Measurements from ENCODE around the gene SLC17A5.
"Not testable (repeated sequence)": the region's sequence is repeated elsewhere in the genome, so short reads cannot be mapped to it uniquely, and the experiment has no call there.

The SLC17A5 gene, protein sequence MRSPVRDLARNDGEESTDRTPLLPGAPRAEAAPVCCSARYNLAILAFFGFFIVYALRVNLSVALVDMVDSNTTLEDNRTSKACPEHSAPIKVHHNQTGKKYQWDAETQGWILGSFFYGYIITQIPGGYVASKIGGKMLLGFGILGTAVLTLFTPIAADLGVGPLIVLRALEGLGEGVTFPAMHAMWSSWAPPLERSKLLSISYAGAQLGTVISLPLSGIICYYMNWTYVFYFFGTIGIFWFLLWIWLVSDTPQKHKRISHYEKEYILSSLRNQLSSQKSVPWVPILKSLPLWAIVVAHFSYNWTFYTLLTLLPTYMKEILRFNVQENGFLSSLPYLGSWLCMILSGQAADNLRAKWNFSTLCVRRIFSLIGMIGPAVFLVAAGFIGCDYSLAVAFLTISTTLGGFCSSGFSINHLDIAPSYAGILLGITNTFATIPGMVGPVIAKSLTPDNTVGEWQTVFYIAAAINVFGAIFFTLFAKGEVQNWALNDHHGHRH

DNA sequence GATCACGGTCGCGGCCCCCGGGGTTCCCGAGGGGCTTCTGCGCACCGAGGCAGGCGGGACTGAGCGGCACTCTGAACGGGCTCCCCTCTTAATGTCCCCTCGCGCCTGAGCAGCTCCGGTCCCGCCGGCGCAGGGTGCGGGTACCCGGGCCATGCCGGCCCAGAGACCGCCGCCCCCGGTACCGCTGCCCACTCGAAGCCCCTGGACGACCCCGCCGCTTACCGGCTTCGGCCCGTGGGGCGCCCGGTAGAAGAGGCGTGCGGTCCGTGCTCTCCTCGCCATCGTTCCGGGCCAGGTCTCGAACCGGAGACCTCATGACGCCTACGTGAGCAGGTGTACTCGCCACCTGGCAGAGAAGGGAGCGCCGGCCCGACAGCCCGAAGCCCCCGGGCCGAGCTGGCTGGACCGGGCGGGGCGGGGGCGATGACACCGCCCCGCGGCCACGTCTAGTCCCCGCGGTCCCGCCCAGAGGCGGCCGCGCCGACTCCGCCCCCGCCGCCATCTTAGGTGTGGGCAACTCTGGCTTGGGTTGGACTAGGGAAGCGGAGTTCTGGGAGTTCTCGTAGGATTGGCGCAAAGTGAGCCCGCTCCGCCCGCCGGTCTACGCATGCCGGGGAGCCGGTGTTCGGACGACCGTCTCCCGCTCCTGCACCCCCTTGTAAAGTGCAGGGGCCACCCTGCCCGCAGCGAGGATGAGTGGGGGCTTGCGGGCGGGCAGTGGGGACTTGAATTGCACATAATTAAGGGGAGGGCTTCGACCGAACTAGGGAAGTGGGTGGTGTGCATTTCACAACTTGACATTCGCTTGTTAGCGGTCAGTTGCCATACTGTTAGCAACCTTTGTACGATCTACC, at the start of gene SLC17A5:
Gene SLC17A5, minus strand, starts transcription at position 422 of the 854 bp plus-strand sequence. Its CDS starts 106 bp downstream, at position 316.
- intact Hi-C loops (cut with DNase I): loop anchor here (1.0 kb wide), 1 partner anchor 132 kb away; the partner anchor contains the start of gene EEF1A1
- peak; percentile 90 to 98 (median 94) for DNase-seq

DNA sequence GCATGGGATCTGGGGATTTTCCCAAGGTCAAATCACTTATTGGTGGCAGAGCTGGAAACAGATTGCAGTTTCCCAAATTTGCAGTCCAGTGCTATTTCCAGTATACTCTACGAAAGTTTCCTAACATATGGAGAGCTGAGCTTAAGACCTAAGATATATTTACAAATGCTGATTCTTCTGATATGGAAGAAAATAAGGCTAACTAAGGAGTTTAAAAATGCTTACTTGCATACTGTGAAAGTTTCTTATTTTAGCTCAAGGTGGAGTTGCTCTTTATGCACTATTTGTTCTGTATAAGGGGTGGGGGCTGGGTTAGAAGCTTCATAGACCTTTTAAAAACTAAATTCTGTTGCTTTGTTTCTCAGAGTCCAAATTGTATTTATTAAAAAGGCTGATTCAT, 49.7 kb upstream of the SLC17A5 start:
- no peak for DNase-seq

DNA sequence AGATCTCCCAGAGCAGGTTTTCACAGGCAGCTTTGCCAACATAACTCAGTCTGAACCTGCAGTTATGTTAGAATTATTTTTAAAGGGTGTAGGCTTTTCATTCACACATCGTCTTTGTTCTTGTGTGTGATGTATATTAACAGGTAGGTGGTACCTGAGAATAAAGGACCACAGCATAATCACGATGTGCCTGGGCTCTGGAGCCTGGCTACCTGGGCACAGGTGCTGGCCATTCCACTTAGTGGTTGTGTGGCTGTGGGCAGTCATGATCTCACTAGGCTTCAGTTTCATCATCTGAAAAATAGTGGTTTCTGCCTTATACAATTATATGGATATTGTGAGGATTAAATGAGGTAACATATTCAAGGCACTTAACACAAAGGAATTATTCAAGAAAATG, 48.7 kb upstream of the SLC17A5 start:
- intact Hi-C loops (cut with DNase I): no loop called here
- DNase-seq: no peak

More for the DNA sequence above, 49.7 kb upstream of the SLC17A5 start:
- intact Hi-C loops (cut with DNase I): no loop called here

DNA sequence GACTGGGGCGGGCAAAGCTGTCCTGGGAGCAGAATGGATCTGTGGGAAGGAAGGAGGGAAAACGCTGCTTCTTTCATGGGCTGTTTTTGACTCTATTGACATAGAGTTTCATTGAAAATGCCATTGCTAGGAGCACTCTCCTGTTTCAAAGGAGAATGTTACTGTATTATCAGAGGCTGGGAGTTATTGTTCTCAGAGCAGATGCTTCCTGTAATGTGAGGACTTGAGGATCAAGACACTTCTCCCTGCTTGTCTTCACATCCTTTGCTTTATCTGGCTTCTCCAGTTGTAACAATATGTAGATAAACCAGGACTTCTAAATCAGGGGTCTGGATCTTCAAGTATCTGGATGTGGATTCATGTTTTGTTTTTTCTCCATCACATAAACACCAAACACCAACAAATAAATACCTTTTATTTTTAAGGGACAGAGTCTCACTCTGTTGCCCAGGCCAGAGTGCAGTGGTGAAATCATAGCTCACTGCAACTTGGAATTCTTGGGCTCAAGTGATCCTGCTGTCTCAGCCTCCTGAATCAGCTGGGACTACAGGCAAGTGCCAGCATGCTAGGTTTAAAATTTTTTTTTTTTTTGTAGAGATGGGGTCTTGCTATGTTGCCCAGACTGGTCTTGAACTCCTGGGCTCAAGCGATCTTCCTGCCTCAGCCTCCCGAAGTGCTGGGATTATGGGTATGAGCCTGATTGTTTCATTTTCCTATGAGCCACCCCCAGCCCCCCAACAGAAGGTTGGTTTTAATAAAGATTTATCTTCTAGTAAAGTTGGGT, 46.1 kb upstream of the SLC17A5 start:
- DNase-seq: no peak
- intact Hi-C loops (cut with DNase I): no loop called here

DNA sequence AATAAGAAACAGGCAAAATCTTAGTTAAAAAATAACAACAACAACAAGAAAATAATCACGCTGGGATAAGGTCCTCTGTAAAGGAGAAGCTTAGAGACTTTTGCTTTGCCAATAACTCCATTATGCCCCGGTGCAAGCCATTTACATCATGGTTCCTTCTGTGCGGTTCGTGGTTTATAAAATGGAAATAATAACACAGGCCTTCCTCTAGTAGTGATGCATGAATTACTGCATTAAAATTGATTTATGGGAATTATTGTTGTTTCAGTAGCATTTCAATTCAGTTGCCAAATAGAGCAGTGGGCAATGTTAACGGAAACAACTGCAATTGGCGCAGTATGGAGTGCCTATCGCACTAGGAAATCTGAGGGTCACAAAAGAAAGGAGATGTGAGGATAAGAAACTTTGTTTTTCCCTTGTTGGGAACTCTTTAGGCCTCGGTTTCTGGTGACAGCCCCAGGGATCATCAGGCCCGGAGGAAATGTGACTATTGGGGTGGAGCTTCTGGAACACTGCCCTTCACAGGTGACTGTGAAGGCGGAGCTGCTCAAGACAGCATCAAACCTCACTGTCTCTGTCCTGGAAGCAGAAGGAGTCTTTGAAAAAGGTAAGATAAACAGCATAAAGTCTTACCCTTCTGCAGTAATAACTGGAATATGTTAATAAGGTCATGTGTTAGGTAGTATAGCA, 43.3 kb upstream of the SLC17A5 start:
- intact Hi-C loops (cut with DNase I): no loop called here
- DNase-seq: no peak

DNA sequence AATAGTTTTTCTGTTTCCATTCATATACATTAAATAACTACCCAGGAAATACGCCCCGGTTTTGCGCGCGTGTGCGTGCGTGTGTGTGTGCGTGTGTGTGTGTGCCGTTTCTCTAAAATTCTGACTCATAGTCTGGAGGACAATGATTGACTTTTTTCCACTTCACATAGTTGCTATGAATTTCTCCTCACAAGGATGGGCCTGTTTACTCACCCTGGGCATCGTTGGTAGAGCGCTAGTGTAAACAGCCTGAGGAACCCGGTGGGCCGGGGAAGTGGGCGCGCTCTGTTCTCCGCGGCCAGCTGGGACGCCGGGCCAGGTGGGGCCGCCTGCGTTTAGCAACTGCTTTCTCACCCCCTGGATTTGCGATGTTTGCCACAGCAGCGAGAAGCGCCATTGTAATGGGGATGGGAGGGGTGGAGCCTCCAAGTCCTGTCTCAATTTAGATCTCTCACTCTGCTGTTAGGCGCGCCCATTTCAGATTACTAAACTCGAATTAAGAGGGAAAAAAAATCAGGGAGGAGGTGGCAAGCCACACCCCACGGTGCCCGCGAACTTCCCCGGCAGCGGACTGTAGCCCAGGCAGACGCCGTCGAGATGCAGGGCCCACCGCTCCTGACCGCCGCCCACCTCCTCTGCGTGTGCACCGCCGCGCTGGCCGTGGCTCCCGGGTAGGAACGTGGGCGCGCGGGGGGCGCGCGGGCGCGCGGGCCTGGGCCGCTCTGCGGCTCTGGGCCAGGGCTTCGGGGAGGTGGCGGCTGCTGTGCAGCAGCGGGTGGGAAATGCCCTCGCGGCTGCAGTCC, 42.0 kb upstream of the SLC17A5 start, which contains the start of gene CD109:
Gene CD109, plus strand, starts transcription at position 585 of the 803 bp plus-strand sequence. Its CDS starts 13 bp downstream, at position 598.
- intact Hi-C loops (cut with DNase I): no loop called here
- peak in 9 of 10 donors; percentile 10 to 90 (median 32) for DNase-seq

DNA sequence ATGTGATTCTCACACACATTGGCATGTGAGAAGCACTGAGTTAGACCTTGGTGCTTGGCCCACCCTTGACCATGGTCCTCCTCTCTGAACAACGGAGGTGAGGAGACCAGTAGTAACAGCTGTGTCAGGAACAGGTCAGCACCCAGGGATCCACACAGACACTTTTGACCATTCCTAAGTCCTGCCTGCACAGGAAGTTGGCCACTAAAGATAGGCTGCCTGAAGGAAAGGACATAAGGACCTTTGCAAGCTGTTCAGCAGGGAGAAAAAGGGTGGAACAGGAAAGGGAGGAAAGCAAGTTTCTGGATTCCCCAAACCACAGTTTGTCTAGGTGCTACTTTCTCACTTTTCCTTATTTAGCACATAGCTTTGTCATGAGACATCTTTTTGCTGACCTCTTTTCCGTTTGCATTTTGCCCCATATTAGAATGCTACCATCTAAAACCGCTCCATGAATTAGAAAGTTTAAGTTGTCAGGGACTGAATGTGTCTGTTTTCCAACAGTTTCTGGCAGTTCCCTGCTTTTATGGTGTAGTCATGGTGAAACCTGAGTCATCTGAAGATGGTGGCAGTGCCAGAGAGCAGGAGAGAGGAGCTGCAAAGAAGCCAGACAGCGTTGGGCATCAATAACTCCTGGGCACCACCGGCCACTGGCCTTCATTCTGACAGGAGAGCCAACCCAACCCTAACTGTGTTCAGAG, 41.1 kb upstream of the SLC17A5 start:
- DNase-seq: peak in 7 of 10 donors; percentile 10 to 81 (median 34)
- intact Hi-C loops (cut with DNase I): no loop called here

DNA sequence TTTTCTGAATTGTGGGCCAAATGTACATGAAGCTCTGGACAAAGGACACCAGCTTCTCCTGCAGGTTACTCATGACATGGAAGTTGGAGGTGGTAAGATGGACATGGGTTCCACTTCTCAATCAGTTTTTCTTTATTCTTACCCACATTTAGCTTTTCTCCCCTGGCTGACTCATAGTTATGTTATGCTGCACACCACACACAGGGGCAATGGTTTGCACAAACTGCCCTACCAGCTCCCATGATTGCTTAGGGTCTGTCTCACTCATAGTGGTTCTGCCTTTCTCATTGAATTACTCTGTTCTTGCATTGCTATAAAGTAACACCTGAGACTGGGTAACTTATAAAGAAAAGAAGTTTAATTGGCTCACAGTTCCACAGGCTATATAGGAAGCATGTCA, 37.7 kb upstream of the SLC17A5 start:
- no peak for DNase-seq
- intact Hi-C loops (cut with DNase I): no loop called here

DNA sequence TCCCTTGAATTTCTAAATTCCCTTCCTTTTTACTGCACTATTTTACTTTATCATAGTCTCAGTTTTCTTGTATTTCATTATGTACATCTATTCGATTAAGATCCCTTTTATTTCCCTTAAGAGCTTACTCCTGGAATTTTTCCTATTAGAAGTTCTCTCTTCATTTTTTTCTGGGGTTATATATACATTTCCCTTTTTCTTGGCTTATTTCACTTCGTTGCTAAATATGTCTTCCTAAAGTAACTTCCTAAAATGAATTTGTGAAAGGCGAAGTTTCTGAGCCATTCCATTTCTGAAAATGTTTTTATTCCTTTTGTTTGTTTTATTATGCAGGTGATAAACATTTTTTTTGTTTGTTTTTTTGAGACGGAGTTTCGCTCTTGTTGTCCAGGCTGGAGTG, 36.3 kb upstream of the SLC17A5 start:
- intact Hi-C loops (cut with DNase I): no loop called here

DNA sequence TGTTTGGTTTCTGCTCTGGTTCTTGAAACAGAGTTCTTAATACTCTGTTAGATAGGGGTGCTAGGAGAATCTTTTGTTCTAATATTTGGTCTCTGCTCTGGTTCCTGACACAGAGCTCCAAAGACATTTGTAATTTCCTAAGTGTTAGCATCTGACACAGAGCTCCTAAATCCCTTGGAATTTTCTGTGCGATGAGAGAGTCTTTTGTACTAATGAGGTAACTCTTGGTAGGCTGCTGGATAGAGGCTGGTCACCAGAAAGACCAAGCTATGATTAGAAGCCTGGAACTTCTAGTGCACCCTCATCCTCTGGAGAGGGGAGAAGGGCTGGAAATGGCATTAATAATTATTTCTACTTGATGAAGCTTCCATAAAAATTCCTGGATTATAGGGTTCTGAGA, 34.6 kb upstream of the SLC17A5 start:
- intact Hi-C loops (cut with DNase I): no loop called here

More for the DNA sequence above, 36.3 kb upstream of the SLC17A5 start:
- no peak for DNase-seq

DNA sequence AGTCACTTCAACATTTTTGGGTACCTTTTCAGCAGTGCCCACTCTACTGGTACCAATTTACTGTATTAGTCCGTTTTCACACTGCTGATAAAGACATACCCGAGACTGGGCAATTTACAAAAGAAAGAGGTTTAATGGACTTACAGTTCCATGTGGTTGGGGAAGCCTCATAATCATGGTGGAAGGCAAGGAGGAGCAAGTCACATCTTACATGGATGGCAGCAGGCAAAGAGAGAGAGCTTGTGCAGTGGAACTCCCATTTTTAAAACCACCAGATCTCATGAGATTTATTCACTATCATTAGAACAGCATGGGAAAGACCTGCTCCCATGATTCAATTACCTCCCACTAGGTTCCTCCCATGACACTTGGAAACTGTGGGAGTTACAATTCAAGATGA, 29.8 kb upstream of the SLC17A5 start:
- intact Hi-C loops (cut with DNase I): not testable (repeated sequence)

More for the DNA sequence above, 34.6 kb upstream of the SLC17A5 start:
- no peak for DNase-seq

DNA sequence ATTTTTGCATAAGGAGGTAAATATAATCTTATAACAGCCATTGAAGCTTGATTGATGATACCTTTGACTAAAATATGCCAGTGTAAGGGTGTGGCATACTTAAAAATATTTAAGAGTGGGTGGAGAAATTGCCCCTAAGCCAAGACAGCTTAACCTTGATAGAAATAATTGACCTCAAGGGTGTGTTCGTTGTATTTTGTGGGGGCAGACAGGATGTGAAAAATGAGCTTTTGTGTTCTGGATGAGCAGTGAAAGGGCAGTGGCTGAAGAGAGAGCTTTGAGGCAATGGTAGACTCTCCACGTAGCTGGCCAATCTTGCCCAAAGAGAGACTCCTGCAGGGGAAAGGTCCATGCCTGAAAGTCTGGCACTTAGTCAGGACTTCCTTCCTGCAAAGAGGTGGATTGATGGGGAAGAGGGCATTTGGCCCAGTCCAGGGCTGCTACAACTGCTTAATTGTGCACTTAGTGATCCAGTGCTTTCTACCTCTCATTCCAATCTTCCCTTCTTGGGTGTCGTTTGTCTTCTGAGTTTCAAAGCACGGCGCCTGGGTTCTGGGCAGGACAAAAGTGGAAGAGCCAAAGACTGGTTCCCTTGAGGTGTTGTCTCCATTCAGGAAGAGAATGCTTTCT, 26.6 kb upstream of the SLC17A5 start:
- intact Hi-C loops (cut with DNase I): no loop called here
- no peak for DNase-seq

More for the DNA sequence above, 29.8 kb upstream of the SLC17A5 start:
- not testable (repeated sequence) for DNase-seq

DNA sequence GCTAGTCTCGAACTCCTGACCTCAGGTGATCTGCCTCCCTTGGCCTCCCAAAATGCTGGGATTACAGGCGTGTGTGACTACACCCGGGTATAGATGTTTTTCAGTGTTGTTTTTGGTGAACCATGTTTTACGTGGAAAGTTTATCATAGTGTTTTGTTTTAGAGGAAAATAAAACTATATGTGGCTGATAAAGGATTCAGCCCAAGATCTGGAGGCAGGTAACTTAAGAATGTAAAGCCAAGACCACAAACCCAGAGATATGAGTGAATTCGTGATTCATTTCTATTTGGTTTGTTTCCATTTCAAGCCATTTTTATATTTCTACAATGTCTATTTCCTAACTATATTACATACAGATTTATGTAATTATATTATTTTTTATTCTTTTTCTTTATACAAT, 26.1 kb upstream of the SLC17A5 start:
- intact Hi-C loops (cut with DNase I): not testable (repeated sequence)

DNA sequence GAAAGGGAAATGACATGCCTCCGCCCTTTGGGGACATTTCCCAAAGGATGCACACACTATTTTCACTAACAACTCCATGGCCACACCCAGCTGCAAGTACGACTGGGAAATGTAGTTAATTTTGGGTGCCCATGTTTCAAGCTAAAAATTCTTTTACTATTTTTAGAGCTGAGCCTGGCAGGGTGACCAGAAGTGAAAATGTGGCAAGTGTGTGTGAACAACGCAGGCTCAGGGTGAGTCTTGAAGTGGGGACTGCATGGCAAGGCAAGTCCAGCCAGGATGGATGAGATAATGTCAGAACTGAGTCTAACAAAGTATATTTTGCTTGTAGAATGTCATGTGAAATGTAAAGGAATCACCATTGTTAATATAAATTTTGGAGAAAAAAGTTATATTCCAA, 25.2 kb upstream of the SLC17A5 start:
- intact Hi-C loops (cut with DNase I): no loop called here
- no peak for DNase-seq

More for the DNA sequence above, 26.1 kb upstream of the SLC17A5 start:
- not testable (repeated sequence) for DNase-seq

DNA sequence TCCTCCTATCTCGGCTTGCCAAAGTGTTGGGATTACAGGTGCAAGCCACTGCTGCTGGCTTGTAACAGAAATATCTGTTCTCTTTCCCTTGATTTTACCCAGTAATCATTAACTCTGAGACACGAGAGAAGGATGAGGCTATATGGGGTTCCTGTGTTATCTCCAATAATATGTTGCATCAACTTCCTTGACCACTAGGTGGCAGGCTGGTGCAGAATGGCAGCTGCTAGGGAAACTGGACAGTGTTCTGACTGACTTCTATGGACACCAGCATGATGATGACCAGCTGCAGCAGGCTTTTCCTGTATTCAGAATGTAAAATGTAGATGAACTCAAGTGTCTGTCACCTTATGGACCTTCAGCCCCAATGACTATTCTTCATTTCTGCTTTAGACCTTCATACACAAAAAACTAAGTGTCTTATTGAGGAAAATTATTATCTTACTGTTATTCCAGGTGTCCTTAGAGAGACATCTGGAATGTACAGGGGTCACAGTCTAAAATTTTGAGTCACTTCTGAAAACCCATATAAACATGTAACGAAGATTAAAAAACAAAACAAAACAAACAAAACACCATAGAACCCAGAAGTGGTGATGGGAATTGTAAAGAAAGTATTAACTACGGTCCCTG, 21.8 kb upstream of the SLC17A5 start:
- peak in 8 of 10 donors; percentile 67 to 91 (median 76) for DNase-seq
- intact Hi-C loops (cut with DNase I): loop anchor here (1.0 kb wide), 1 partner anchor 58 kb away; no protein-coding TSS in a partner anchor

DNA sequence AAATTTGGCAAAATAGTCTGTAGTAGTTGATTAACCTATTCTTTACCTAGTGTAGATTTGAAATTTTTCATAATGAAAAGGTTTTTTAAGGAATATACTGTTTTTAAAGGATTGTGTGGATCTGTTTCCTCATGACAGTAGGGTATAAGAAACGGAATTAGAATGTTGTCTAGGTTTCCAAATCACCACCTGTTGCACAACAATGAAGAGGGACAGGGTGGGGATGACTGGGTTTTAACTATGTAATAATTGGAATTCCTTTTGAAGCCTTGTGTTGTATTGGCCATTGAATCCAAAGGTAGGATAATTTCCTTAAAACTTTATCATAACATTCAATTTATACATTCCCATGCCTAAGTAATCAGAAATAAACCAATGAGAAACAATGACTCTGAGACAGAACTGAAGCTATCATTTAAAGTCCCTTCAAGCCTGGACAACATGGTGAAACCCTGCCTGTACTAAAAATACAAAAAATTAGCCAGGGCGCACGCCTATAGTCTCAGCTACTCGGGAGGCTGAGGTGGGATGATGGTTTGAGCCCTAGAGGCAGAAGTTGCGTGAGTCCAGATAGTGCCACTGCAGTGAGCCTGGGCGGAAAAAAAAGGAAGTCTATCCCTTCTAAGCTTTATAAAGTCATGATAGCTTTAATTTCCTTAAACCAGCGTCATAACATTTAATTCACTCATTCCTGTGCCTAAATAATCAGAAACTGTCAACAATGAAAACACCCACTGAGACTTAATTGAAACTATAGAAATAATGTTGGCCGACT, 18.3 kb upstream of the SLC17A5 start:
- no peak for DNase-seq
- intact Hi-C loops (cut with DNase I): no loop called here

Measured in posterior cingulate gyrus (tissue), 11 donors.